Activated naive CD4-positive, alpha-beta T cell treated with anti-CD3 and anti-CD28 coated beads for 36 hours (primary cell): Measurements from ENCODE around the gene LYPD6B. TPM values are rescaled to one million over a fixed set of nuclear protein-coding genes. Genes with fewer than 3 reads are reported as not detected.

ENCODE experiments used
- CTCF ChIA-PET: fragments of 350-600 bp; sonication (Branson Sonifier 250); formaldehyde crosslinking; loops from one replicate; lab custom pipeline; 2021; ENCODE audit warnings: antibody characterized with exemption; lab: Charles Lee
- DNase-seq: peaks from one replicate; pipeline ENCODE4 v3.0.0-alpha.2; 2020
- H3K27ac Mint-ChIP-seq: one replicate; pipeline ENCODE4 v1.8.0; 2021; ENCODE audit warnings: mild to moderate bottlenecking, mixed read lengths
- H3K27me3 Mint-ChIP-seq: one replicate; pipeline ENCODE4 v1.8.0; 2021; ENCODE audit warnings: low read depth, mixed read lengths
- H3K36me3 Mint-ChIP-seq: one replicate; pipeline ENCODE4 v1.8.0; 2021; ENCODE audit warnings: low read depth, mixed read lengths
- H3K4me1 Mint-ChIP-seq: one replicate; pipeline ENCODE4 v1.8.0; 2021; ENCODE audit warnings: low read depth, mixed read lengths
- H3K4me3 Mint-ChIP-seq: one replicate; pipeline ENCODE4 v1.8.0; 2021; ENCODE audit warnings: mild to moderate bottlenecking, moderate library complexity, mixed read lengths
- H3K9me3 Mint-ChIP-seq: one replicate; pipeline ENCODE4 v1.8.0; 2021; ENCODE audit warnings: mixed read lengths
- intact Hi-C: fragments of 100-400 bp; cut with micrococcal nuclease; formaldehyde crosslinking; loops from one replicate; pipeline ENCODE4 v1.15.1; 2023
- total RNA-seq, 2 experiments: library from RNA; stranded (reverse); gene quantifications; one replicate each; pipeline ENCODE4 v1.2.3, GENCODE V29; 2021

LYPD6B gene
- total RNA-seq, 2 experiments from 2014 or later: not detected

GRCh38 chr2:149089068-149089467, 50.6 kb downstream of the LYPD6B start:
- intact Hi-C loops: no loop called here
- CTCF ChIA-PET: interaction anchor here (0.6 to 2.3 kb wide), 2 partner anchors 33 to 72 kb away, joined by 4 to 6 read pairs; no protein-coding TSS in a partner anchor
- Mint-ChIP-seq H3K36me3 (no peaks in the 10 kb centered on the region), H3K9me3 (no peaks in the 10 kb centered on the region), H3K27me3 (peaks cover 10% of the 10 kb centered on the region), H3K4me1 (no peaks in the 10 kb centered on the region), H3K4me3 (no peak overlapping the region), H3K27ac (no peak overlapping the region)
- DNase-seq: no peak

GRCh38 chr2:149090706-149091105, 52.2 kb downstream of the LYPD6B start:
- Mint-ChIP-seq H3K36me3 (no peaks in the 10 kb centered on the region), H3K27me3 (peaks cover 11% of the 10 kb centered on the region), H3K4me3 (no peak overlapping the region), H3K4me1 (no peaks in the 10 kb centered on the region), H3K9me3 (no peaks in the 10 kb centered on the region), H3K27ac (no peak overlapping the region)
- intact Hi-C loops: no loop called here
- CTCF ChIA-PET: interaction anchor here (0.7 kb wide), 1 partner anchor 50 kb away, joined by 3 read pairs; no protein-coding TSS in a partner anchor
- DNase-seq: no peak

- peaks cover 14% of the 10 kb centered on the region for H3K27me3 Mint-ChIP-seq
- no peak overlapping the region for H3K4me3 Mint-ChIP-seq
- CTCF ChIA-PET: no interaction called here
- no peaks in the 10 kb centered on the region for H3K4me1 Mint-ChIP-seq
- H3K36me3 Mint-ChIP-seq: no peaks in the 10 kb centered on the region
- intact Hi-C loops: no loop called here
- no peak overlapping the region for H3K27ac Mint-ChIP-seq
- no peak for DNase-seq
- H3K9me3 Mint-ChIP-seq: no peaks in the 10 kb centered on the region
Observed at GRCh38 chr2:149093579-149093978, 55.1 kb downstream of the LYPD6B start.

- Mint-ChIP-seq H3K4me3 (no peak overlapping the region), H3K27ac (no peak overlapping the region), H3K27me3 (peaks cover 12% of the 10 kb centered on the region), H3K36me3 (no peaks in the 10 kb centered on the region), H3K9me3 (no peaks in the 10 kb centered on the region), H3K4me1 (no peaks in the 10 kb centered on the region)
- DNase-seq: no peak
- intact Hi-C loops: no loop called here
- CTCF ChIA-PET: no interaction called here
Observed at GRCh38 chr2:149094217-149095015, 55.9 kb downstream of the LYPD6B start.

- no peaks in the 10 kb centered on the region for H3K9me3 Mint-ChIP-seq
- H3K27me3 Mint-ChIP-seq: peaks cover 8% of the 10 kb centered on the region
- CTCF ChIA-PET: no interaction called here
- H3K4me3 Mint-ChIP-seq: no peak overlapping the region
- DNase-seq: no peak
- H3K4me1 Mint-ChIP-seq: no peaks in the 10 kb centered on the region
- intact Hi-C loops: no loop called here
- H3K36me3 Mint-ChIP-seq: no peaks in the 10 kb centered on the region
- no peak overlapping the region for H3K27ac Mint-ChIP-seq
Observed at GRCh38 chr2:149098701-149099100, 60.2 kb downstream of the LYPD6B start.

- Mint-ChIP-seq H3K4me3 (no peak overlapping the region), H3K27me3 (peaks cover 8% of the 10 kb centered on the region), H3K27ac (no peak overlapping the region), H3K36me3 (no peaks in the 10 kb centered on the region), H3K9me3 (no peaks in the 10 kb centered on the region), H3K4me1 (no peaks in the 10 kb centered on the region)
- CTCF ChIA-PET: no interaction called here
- no peak for DNase-seq
- intact Hi-C loops: no loop called here
Observed at GRCh38 chr2:149099298-149099697, 60.8 kb downstream of the LYPD6B start.

GRCh38 chr2:149100739-149101699, 62.5 kb downstream of the LYPD6B start:
- intact Hi-C loops: no loop called here
- CTCF ChIA-PET: no interaction called here

GRCh38 chr2:149101818-149102217, 63.3 kb downstream of the LYPD6B start:
- no peak for DNase-seq
- Mint-ChIP-seq H3K27ac (no peak overlapping the region), H3K27me3 (no peaks in the 10 kb centered on the region), H3K4me1 (no peaks in the 10 kb centered on the region), H3K9me3 (peaks cover 3% of the 10 kb centered on the region), H3K36me3 (no peaks in the 10 kb centered on the region), H3K4me3 (no peak overlapping the region)
- CTCF ChIA-PET: no interaction called here
- intact Hi-C loops: no loop called here

More at GRCh38 chr2:149100739-149101699, 62.5 kb downstream of the LYPD6B start:
- Mint-ChIP-seq H3K27me3 (peaks cover 1% of the 10 kb centered on the region), H3K9me3 (no peaks in the 10 kb centered on the region), H3K4me3 (no peak overlapping the region), H3K27ac (no peak overlapping the region), H3K36me3 (no peaks in the 10 kb centered on the region), H3K4me1 (no peaks in the 10 kb centered on the region)
- no peak for DNase-seq

- no peak overlapping the region for H3K27ac Mint-ChIP-seq
- CTCF ChIA-PET: no interaction called here
- DNase-seq: no peak
- H3K36me3 Mint-ChIP-seq: no peaks in the 10 kb centered on the region
- peaks cover 8% of the 10 kb centered on the region for H3K27me3 Mint-ChIP-seq
- no peaks in the 10 kb centered on the region for H3K4me1 Mint-ChIP-seq
- H3K9me3 Mint-ChIP-seq: peaks cover 4% of the 10 kb centered on the region
- H3K4me3 Mint-ChIP-seq: no peak overlapping the region
- intact Hi-C loops: no loop called here
Observed at GRCh38 chr2:149103081-149103620, 64.7 kb downstream of the LYPD6B start.

- CTCF ChIA-PET: no interaction called here
- Mint-ChIP-seq H3K4me3 (no peak overlapping the region), H3K4me1 (no peaks in the 10 kb centered on the region), H3K36me3 (no peaks in the 10 kb centered on the region), H3K27me3 (peaks cover 8% of the 10 kb centered on the region), H3K9me3 (peaks cover 4% of the 10 kb centered on the region), H3K27ac (no peak overlapping the region)
- intact Hi-C loops: no loop called here
- DNase-seq: no peak
Observed at GRCh38 chr2:149104221-149104620, 65.7 kb downstream of the LYPD6B start.

GRCh38 chr2:149112068-149112467, 73.6 kb downstream of the LYPD6B start:
- Mint-ChIP-seq H3K9me3 (peaks cover under 1% of the 10 kb centered on the region), H3K36me3 (no peaks in the 10 kb centered on the region), H3K27me3 (peaks cover 13% of the 10 kb centered on the region), H3K4me1 (no peaks in the 10 kb centered on the region), H3K27ac (no peak overlapping the region), H3K4me3 (no peak overlapping the region)
- intact Hi-C loops: no loop called here
- CTCF ChIA-PET: no interaction called here
- no peak for DNase-seq

GRCh38 chr2:149112713-149113112, 74.2 kb downstream of the LYPD6B start:
- no peak overlapping the region for H3K4me3 Mint-ChIP-seq
- no peak overlapping the region for H3K27ac Mint-ChIP-seq
- intact Hi-C loops: no loop called here
- H3K27me3 Mint-ChIP-seq: peaks cover 8% of the 10 kb centered on the region
- H3K4me1 Mint-ChIP-seq: no peaks in the 10 kb centered on the region
- DNase-seq: no peak
- no peaks in the 10 kb centered on the region for H3K36me3 Mint-ChIP-seq
- CTCF ChIA-PET: no interaction called here
- no peaks in the 10 kb centered on the region for H3K9me3 Mint-ChIP-seq
